Measurements from ENCODE around the gene TLR8. TPM values are rescaled to one million over a fixed set of nuclear protein-coding genes. Genes with fewer than 3 reads are reported as not detected.
"Not testable (repeated sequence)": the region's sequence is repeated elsewhere in the genome, so short reads cannot be mapped to it uniquely, and the experiment has no call there.

TLR8 gene
- total RNA-seq, 2 donors from 2014 or later = not detected

DNA sequence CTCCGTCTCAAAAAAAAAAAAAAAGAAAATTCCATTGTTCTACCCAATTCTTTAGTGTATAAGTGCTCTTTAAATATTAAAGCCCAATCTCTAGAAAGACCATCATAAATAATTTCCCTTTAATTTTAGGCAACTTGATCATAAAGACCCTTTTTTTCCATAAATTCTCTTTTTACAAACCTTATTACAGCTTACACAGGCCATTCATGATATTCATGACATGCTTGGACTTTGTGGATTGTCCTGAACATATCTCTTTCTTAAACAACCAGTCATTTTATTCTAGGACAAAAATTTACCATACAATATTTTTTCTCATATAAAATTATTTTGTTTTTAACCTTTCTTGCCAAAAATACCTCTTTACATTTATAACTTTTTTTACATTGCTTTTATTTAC is 30.5 kb downstream of the TLR8 start:
- Histone ChIP-seq H3K9me3 (ENCODE audit: control insufficient read depth, low read length) (peaks cover 29% of the 10 kb centered on the region), H3K27ac (ENCODE audit: low read depth, low read length) (no peak overlapping the region), H3K4me3 (ENCODE audit: low read length) (no peak overlapping the region), H3K36me3 (ENCODE audit: control insufficient read depth, insufficient read depth, low read length) (no peaks in the 10 kb centered on the region), H3K9ac (ENCODE audit: extremely low read depth, low read length, poor library complexity, severe bottlenecking) (no peak overlapping the region), H3K27me3 (ENCODE audit: control insufficient read depth, insufficient read depth, low read length, poor library complexity, severe bottlenecking) (no peaks in the 10 kb centered on the region), H3K4me1 (ENCODE audit: control insufficient read depth, insufficient read depth, low read length) (no peaks in the 10 kb centered on the region)
- Mint-ChIP-seq H3K36me3 (ENCODE audit: low read depth) (peaks cover 25% of the 10 kb centered on the region), H3K4me1 (no peaks in the 10 kb centered on the region), H3K4me3 (no peak overlapping the region), H3K27ac (no peak overlapping the region), H3K27me3 (ENCODE audit: insufficient read depth) (no peaks in the 10 kb centered on the region), H3K9me3 (peaks cover 92% of the 10 kb centered on the region)
- no peak for DNase-seq
- WGBS, 2 experiments (ENCODE audit: insufficient coverage in 1 of 2, insufficient read length in 1 of 2) = 100% methylated on average over 1 of the region's 1 CpG; no CpG with 5 or more reads in 1 of the 2 experiments
- TF ChIP-seq, protein P1, sequence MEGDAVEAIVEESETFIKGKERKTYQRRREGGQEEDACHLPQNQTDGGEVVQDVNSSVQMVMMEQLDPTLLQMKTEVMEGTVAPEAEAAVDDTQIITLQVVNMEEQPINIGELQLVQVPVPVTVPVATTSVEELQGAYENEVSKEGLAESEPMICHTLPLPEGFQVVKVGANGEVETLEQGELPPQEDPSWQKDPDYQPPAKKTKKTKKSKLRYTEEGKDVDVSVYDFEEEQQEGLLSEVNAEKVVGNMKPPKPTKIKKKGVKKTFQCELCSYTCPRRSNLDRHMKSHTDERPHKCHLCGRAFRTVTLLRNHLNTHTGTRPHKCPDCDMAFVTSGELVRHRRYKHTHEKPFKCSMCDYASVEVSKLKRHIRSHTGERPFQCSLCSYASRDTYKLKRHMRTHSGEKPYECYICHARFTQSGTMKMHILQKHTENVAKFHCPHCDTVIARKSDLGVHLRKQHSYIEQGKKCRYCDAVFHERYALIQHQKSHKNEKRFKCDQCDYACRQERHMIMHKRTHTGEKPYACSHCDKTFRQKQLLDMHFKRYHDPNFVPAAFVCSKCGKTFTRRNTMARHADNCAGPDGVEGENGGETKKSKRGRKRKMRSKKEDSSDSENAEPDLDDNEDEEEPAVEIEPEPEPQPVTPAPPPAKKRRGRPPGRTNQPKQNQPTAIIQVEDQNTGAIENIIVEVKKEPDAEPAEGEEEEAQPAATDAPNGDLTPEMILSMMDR (conservative IDR thresholded peaks at IDR 0.05) = no peak

DNA sequence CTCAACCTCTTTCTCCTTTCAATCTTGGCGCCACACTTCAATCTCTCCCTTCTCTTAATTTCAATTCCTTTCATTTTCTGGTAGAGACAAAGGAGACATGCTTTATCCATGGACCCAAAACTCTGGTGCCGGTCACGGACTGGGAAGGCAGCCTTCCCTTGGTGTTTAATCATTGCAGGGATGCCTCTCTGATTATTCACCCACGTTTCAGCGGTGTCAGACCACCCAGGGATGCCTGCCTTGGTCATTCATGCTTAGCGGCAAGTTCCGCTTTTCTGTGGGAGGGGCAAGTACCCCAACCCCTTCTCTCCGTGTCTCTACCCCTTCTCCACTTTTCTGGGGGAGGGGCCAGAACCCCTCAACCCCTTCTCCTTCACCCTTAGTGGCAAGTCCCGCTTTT is 34.1 kb downstream of the TLR8 start:
- H3K9ac ChIP-seq (ENCODE audit: extremely low read depth, low read length, poor library complexity, severe bottlenecking); H3K27ac Mint-ChIP-seq; H3K4me1 ChIP-seq (ENCODE audit: control insufficient read depth, insufficient read depth, low read length); H3K27me3 ChIP-seq (ENCODE audit: control insufficient read depth, insufficient read depth, low read length, poor library complexity, severe bottlenecking); H3K4me3 ChIP-seq (ENCODE audit: low read length); H3K36me3 ChIP-seq (ENCODE audit: control insufficient read depth, insufficient read depth, low read length); H3K4me1 Mint-ChIP-seq; H3K27me3 Mint-ChIP-seq (ENCODE audit: insufficient read depth); H3K27ac ChIP-seq (ENCODE audit: low read depth, low read length); H3K4me3 Mint-ChIP-seq; DNase-seq: not testable (repeated sequence)
- WGBS, 2 experiments (ENCODE audit: insufficient coverage in 1 of 2, insufficient read length in 1 of 2) = 87% methylated on average over 7 of the region's 9 CpGs; no CpG with 5 or more reads in 1 of the 2 experiments
- Mint-ChIP-seq H3K9me3 (peaks cover 83% of the 10 kb centered on the region), H3K36me3 (ENCODE audit: low read depth) (peaks cover 27% of the 10 kb centered on the region)
- H3K9me3 ChIP-seq (ENCODE audit: control insufficient read depth, low read length) = peaks cover 29% of the 10 kb centered on the region

DNA sequence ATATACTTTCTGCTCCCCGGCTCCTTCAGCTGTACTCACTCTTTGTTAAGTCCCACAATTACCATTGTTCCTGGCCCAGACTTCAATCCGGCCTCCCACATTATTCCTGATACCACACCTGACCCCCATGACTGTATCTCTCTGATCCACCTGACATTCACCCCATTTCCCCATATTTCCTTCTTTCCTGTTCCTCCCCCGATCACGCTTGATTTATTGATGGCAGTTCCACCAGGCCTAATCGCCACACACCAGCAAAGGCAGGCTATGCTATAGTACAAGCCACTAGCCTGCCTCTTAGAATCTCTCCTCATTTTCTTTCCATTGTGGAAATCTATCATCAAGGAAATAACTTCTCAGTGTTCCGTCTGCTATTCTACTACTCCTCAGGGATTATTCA is 37.2 kb downstream of the TLR8 start:
- not testable (repeated sequence) for H3K27me3 ChIP-seq (ENCODE audit: control insufficient read depth, insufficient read depth, low read length, poor library complexity, severe bottlenecking); H3K27ac ChIP-seq (ENCODE audit: low read depth, low read length); H3K27ac Mint-ChIP-seq; H3K4me1 ChIP-seq (ENCODE audit: control insufficient read depth, insufficient read depth, low read length); H3K4me3 ChIP-seq (ENCODE audit: low read length); H3K9ac ChIP-seq (ENCODE audit: extremely low read depth, low read length, poor library complexity, severe bottlenecking); H3K27me3 Mint-ChIP-seq (ENCODE audit: insufficient read depth); DNase-seq; H3K36me3 ChIP-seq (ENCODE audit: control insufficient read depth, insufficient read depth, low read length); H3K9me3 ChIP-seq (ENCODE audit: control insufficient read depth, low read length)
- Mint-ChIP-seq H3K36me3 (ENCODE audit: low read depth) (peaks cover 21% of the 10 kb centered on the region), H3K4me1 (peaks cover 27% of the 10 kb centered on the region), H3K9me3 (peaks cover 80% of the 10 kb centered on the region), H3K4me3 (peak overlapping the region; percentile 47)
- WGBS, 2 experiments (ENCODE audit: insufficient coverage in 1 of 2, insufficient read length in 1 of 2) = 97% methylated on average over 3 of the region's 6 CpGs; no CpG with 5 or more reads in 1 of the 2 experiments

DNA sequence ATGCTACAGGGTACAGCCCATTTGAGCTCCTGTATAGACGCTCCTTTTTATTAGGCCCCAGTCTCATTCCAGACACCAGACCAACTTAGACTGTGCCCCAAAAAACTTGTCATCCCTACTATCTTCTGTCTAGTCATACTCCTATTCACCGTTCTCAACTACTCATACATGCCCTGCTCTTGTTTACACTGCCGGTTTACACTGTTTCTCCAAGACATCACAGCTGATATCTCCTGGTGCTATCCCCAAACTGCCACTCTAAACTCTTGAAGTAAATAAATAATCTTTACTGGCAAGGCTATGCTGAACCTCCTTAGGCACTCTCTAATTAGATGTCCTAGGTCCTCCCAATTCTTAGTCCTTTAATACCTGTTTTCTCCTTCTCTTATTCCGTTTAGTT is 38.0 kb downstream of the TLR8 start:
- WGBS, 2 experiments (ENCODE audit: insufficient coverage in 1 of 2, insufficient read length in 1 of 2) = 100% methylated on average over 1 of the region's 4 CpGs; no CpG with 5 or more reads in 1 of the 2 experiments
- Mint-ChIP-seq H3K27ac (peak overlapping the region; percentile 95), H3K36me3 (ENCODE audit: low read depth) (peaks cover 21% of the 10 kb centered on the region), H3K9me3 (peaks cover 76% of the 10 kb centered on the region), H3K4me1 (peaks cover 34% of the 10 kb centered on the region)
- H3K4me1 ChIP-seq (ENCODE audit: control insufficient read depth, insufficient read depth, low read length); H3K27me3 ChIP-seq (ENCODE audit: control insufficient read depth, insufficient read depth, low read length, poor library complexity, severe bottlenecking); H3K9ac ChIP-seq (ENCODE audit: extremely low read depth, low read length, poor library complexity, severe bottlenecking); H3K4me3 ChIP-seq (ENCODE audit: low read length); H3K9me3 ChIP-seq (ENCODE audit: control insufficient read depth, low read length); H3K36me3 ChIP-seq (ENCODE audit: control insufficient read depth, insufficient read depth, low read length); H3K27ac ChIP-seq (ENCODE audit: low read depth, low read length); H3K27me3 Mint-ChIP-seq (ENCODE audit: insufficient read depth); DNase-seq; H3K4me3 Mint-ChIP-seq: not testable (repeated sequence)
